NCI-H1694 treated with DMSO at 0.1 percent for 48 hours (cell line): ENCODE data around the gene KRTAP5-4.
"Not testable (repeated sequence)": the region's sequence is repeated elsewhere in the genome, so short reads cannot be mapped to it uniquely, and the experiment has no call there.

ENCODE experiments used
- DNase-seq: peaks from one replicate; lab custom pipeline; 2025; lab: John Stamatoyannopoulos, UW

The KRTAP5-4 gene

DNA sequence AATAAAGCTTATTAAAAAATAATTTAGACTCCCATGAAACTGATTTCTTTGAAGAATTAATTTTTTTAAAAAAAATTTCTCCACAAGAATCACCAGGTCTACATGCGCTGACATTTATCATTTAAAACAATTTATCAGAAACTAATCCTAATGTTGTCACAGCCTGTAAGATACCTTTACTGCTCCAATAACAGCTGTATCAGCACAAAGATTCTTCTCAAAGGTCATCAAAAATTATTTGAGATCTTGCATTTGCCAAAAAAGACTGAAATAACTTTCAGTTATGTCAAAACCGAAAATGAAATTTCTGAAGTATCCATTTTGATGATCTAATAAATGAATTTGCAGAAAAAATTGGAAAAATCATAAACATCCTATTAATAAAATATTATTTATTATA, 15.7 kb upstream of the KRTAP5-4 start:
- no peak for DNase-seq

DNA sequence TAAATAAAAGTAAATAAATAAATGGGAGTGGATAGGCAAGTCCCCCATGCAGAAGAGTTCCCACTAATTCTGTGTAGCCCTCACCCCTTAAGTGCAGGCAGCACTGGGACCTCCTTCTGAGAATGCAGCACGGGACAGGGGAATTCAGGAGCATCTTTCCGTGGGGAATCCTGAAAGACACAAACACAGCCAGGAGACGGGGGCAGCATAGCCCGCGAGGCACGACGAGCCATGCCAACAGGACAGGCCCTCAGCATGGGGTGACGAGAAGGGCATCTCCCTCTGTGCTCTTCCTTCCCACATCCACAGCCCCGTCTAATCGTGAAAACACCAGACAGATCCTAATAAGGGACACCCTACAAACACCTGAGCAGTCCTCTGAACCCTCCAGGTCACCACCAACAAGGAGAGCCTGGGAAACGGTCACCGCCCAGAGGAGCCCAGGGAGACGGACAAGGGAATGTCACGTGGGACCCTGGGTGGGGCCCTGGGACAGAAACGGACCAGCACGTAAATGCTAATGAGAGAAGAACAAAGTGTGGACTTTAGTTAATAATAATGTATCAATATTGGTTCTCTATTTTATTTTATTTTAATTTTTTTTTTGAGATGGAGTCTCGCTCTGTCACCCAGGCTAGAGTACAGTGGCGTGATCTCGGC, 14.5 kb upstream of the KRTAP5-4 start:
- no peak for DNase-seq

DNA sequence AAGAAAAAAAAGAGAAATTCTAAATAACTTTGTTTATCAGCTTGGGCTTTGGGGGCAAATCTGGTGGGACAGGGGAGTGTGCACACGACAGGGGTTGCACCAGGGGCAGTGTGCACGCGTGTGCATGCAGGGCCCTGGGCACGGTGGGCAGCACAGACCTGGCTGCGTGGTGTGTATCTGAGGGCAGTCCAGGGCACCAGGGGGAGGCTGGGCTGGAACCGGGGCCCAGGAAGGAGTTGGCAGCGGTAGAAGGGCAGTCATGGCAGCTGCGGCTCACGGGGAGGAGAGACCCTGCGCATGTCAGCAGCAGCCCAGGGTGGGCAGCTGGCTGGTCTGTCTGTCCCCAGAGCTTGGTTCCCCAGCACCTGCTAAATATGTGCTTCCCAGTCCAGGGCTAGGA, 11.9 kb upstream of the KRTAP5-4 start:
- DNase-seq, result no peak

DNA sequence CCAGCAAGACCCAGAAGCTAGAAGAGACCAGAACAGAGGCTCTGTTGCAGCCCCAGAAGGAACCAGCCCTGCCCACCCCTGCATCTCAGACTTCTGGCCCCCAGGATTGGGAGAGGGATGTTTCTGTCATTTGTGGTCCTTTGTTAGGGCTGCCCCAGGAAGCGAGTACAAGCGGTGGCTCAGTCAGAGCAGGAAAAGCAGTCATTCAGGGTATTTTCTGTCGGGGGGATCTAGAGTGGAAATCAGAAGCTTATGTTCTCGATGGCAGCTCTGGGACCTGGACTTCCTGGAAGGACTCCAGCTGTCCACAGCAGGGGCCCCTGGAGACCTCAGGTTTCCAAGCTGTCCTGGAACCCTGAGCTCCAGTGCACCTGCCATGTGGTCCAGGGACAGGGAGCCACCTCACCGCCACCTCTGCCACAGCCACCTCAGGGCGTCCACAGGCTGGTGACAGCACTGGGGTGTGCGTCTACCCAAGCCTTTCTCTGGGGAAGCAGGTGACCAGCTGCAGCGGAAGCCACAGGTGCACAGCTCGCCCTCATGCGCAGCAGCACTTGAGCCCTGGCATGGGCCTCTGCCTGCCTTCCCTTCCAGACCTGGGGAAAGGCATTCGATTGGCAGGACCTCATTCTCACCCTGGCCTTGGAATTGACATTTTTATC, 10.2 kb upstream of the KRTAP5-4 start:
- DNase-seq, result no peak

DNA sequence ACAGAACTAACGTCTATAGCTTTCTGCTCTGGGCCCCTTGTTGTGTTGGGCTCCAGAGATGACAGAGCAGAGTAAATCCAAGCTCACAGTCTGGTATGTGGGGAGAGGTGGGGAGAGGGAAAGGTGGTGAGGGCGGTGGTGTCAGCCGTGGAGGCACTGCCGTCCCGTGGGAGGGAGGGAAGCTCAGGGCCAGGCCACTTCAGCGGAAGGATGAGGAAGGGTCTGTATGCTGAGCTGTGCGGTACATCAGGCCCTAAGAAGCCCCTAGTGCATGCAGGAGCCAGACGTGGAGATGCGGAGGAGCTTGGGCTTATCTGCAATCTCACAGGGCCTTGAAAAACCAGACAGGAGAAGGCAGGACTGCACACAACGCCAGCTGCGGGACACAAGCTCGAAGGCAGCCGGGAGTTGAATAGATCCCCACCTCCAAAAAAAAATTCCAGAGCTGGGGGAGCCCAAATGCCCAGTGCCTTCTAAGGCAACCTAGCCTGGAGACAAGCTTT, 9.2 kb upstream of the KRTAP5-4 start:
- DNase-seq, result no peak

DNA sequence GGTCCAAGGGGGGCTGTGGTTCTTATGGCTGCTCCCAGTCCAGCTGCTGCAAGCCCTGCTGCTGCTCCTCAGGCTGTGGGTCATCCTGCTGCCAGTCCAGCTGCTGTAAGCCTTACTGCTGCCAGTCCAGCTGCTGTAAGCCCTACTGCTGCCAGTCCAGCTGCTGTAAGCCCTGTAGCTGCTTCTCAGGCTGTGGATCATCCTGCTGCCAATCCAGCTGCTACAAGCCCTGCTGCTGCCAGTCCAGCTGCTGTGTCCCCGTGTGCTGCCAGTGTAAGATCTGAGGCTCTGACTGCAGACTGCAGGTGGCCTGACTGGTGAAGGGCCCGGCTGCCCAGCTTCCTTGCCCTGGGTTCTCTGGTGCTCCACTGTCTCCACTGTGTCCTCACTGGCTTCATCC, 8.3 kb upstream of the KRTAP5-4 start:
- DNase-seq, result no peak

DNA sequence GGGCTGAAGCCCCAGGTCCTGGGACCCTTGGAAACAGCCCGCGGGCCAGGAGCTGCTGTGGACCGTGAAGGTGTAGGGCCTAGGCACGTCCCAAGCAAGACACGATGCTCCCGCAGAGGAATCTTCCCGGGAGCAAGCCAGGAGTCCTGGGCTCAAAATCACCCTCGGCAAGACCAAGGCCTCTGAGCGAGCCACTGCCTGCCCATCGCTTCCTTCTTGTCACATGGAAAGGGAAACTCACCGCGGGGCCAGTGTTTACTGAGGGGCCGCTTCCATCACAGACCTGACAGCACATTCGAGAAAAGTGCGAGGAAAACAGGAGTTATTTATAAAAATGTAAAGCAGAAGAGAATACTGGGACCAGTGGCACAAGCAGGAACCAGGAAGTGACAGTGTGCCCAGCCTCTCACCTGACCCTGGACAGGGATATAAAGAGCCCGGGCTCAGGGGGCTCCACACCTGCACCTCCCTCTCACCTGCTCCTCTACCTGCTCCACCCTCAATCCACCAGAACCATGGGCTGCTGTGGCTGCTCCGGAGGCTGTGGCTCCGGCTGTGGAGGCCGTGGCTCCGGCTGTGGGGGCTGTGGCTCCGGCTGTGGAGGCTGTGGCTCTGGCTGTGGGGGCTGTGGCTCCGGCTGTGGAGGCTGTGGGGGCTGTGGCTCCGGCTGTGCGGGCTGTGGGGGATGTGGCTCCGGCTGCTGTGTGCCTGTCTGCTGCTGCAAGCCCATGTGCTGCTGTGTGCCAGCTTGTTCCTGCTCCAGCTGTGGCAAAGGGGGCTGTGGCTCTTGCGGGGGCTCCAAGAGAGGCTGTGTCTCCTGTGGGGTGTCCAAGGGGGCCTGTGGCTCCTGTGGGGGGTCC, 7.6 kb upstream of the KRTAP5-4 start, which contains the start of gene KRTAP5-5:
KRTAP5-5 (plus strand) TSS at position 450 of the 860 bp plus-strand sequence; CDS start at position 516, 66 bp downstream.
- no peak for DNase-seq

DNA sequence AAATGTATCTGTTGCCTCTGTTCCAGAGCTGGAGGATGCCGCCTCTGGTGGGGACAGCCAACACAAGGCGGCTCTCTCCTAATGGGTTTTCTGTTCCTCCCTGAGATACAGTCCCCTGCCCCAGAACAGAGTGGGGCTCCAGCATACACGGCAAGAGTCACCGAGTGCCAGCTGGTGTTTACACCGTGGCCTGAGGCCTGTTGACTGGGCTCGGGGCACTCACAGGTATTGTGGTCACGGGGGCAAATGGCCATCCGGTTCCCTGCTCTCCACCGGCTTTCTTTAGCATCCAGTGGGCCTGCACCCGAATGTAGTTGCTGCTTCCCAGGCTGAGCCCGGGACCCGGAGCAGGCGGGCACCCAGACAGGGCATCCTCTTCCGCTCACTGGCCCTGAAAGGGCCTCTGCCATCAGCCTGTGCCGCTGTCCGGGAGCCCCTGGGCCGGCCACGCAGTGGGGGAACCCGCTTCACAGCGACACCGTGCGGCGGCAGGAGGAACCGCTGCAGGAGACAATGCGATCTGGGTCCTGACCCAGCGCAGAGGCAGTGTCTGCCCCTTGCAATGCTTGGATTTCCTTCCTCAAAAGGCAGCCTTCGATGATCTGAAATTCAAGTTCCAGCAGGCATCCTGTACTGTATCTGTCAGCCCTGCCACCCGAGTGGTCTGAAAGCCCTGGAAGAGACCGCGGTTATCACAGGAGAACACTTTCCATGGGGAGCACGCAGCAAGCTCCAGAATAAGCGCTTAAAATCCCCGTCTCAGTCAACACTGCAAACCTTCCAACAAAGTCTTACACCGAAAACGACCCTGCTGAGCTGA, 6.8 kb upstream of the KRTAP5-4 start:
- peak; percentile 8 for DNase-seq

DNA sequence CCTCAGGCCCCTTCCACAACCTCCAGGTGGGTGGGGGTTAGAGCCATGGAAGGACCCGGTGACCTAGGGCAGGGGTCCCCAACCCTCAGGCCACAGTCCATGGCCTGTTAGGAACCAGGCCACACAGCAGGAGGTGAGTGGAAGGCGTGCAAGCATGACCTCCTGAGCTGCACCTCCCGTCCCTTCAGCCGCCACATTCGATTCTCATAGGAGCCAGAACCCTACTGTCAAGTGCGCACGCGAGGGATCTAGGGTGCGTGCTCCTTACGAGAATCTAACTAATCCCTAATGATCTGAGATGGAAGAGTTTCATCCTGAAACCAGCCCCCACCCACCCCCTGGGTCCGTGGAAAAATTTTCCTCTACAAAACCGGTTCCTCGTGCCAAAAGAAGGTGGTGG, 3.6 kb upstream of the KRTAP5-4 start:
- DNase-seq, result no peak

DNA sequence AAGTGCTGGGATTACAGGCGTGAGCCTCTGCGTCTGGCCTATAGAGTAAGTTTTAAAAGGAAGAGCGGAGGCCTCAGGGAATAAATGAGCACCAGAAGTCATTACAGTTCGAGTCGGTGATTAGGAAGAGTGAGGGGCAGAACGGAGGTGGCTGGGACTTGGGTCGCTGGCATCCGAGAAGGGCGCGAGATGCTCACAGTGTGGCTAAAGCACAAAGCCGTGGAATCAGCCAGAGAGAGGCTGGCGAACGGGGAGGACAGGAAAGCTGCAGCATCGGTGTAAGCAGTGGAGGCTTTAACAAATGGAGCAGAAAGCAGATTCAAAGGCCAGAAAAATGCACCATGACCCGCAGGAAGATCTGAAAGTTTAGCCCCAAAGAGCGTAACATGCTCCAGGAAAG, 2.7 kb upstream of the KRTAP5-4 start:
- no peak for DNase-seq

DNA sequence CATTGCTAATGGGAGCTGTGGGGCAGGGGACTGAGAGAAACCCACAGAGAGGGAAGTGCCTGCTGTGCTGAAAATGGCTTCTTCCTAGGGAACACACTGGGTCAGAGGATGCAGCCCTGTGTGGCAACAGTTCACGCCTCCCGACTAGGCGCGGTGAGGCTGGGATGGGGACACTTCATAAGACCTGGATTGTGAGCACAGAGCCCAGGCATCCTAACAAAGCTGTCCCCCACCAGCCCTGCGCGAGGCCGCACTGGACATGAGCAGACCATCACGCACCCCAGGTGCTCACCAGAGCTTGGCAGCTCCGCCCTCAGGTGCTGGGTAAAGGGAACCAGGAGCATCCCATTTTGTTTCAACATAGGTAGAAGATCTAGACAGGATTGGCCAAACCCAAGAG, 1.8 kb upstream of the KRTAP5-4 start:
- no peak for DNase-seq

DNA sequence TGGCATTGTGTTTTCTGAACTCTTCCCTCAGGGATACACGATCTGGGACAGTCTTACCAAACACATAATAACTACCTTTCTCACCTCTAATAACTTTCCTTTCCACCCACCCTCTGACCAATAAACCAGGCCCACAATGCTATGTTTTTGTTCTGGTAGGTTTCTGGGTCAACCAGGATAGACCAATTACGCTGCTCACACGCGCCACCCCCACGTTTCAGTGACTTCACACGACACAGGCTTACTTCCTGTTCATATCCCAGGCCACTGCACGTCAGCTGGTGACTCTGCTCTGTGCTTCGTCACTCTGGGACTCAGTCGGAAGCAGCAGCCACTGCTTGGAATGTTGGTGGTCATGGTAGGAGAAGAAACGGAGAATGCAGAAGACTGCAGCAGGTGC, 2.5 kb downstream of the KRTAP5-4 start:
- no peak for DNase-seq

DNA sequence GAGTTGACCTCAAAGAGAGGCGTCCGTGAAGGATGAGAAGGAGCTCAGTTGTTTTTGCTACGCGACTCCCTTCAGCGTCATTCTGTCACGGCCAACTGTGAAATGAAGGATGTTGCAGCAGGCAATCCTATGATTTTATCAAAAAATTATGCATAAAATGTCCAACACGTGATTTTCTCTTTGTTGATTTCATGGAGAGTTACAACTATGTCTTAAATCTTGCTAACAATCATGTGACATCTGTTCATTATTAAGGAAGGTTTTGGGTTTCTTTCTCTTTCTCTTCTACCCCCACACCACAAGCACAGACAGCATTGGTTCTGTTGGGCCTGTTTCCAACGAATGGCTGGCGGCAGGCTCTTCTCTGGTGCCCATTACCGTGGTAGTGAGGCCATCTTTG, 3.7 kb downstream of the KRTAP5-4 start:
- DNase-seq, result no peak

DNA sequence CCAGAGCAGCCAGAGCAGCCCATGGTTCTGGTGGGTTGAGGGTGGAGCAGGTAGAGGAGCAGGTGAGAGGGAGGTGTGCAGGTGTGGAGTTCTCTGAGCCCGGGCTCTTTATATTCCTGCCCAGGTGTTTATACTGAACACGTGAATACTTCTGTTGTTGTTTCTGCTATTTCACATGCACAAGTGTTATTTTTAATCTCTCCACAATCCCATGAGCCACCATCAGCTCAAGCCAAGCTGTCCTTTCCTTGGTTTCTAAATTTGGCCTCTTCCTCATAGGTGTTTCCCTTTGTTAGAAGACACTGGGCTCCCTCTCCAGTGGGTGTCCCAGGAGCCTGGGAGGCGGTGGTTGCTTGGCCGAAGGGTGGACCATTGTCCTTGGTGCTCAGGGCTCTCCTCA, 13.6 kb downstream of the KRTAP5-4 start, which contains the start of gene KRTAP5-3:
KRTAP5-3 (minus strand) TSS at position 101 of the 400 bp plus-strand sequence; CDS start at position 23, 78 bp downstream.
- DNase-seq, result no peak

DNA sequence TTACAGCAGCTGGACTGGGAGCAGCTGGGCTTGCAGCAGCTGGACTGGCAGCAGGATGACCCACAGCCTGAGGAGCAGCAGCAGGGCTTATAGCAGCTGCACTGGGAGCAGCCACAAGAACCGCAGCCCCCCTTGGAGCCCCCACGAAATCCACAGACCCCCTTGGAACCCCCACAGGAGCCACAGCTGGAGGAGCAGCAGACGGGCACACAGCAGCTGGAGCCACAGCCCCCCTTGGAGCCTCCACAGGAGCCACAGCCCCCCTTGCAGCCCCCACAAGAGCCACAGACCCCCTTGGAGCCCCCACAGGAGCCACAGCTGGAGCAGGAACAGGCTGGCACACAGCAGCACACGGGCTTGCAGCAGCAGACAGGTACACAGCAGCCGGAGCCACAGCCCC, 14.0 kb downstream of the KRTAP5-4 start:
- DNase-seq, result not testable (repeated sequence)

DNA sequence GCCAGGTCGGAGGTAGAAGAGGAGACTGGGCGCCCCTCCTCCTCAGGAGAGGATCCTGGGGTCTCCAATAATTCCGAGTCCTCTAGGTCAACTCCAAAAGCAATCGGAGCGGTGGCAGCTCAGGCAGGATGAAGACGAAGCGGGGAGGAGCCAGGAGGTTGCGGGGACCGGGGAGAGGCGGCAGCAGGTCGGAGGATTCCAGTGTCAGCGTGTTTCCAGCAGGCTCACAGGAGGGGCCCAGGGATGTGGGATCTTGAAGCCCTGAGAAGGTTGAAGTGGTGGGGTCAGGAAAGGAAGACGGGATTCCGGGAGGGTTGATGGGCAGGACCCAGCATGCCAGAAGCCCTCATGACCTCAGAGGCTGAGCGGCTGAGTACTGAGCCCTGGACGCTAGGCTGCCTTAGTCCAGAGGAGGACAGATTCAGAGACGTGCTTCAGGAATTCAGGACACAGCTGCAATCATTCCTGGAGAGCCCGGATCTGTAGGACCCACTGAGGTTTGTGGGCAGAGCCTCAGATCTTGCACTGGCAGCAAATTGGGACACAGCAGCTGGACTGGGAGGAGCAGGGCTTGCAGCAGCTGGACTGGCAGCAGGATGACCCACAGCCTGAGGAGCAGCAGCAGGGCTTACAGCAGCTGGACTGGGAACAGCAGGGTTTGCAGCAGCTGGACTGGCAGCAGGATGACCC, 14.6 kb downstream of the KRTAP5-4 start:
- not testable (repeated sequence) for DNase-seq

DNA sequence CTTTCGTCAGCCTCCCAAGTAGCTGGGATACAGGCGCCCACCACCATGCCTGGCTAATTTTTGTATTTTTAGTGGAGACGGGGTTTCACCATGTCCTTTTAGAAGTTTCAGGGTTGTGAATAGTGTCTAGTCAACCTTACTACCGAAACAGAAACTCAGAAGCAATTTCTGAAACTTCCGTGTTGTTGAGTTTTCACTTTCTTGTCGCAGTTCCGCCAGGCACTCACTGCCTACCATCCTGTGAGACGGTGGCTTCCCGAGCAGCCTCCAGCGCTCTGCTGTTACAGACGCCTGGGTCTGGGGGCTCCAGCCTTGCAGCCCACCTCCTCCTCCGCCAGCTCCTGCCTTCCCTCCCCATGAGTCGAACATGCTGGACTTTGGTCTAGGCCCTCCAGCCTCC, 16.0 kb downstream of the KRTAP5-4 start:
- DNase-seq, result not testable (repeated sequence)

DNA sequence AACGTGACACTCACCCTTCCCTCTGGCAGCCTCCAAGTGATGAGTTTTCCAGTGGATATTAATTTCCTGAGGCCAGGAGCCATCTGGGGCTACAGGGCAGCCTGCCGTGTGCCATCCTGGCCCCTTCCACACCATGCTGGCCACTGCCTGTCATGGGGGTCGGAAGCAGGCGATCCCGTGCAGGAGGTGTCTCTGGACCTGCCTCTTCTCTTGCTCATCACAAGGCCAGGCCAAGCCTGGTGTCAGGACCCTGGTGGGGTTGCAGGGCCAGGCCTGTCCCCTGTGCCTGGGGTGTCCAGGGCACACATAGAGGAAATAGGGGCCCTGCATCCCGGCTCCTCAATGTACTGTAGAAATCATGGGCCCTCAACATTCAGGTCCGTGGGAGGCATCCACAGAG, 17.2 kb downstream of the KRTAP5-4 start:
- DNase-seq, result no peak

DNA sequence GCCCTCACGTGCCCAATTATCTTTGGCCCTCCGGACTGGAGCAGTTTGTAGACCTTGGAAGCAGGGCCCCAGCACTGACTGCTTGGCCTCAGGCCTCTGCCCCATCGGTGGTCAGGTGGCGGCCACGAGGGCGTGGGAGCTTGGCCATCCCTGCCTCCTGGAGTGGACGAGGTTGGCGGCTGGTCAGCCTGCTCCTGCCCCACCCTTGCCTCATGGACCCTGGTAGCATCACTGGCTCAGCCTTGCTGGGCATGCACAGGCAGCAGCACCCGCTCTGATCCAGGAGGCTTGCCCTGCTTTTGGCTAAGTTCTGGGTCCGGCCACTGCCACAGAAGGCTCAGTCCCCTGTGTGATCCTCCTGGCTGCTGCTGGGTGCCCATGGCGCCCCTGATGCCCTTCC, 17.8 kb downstream of the KRTAP5-4 start:
- DNase-seq, result no peak

DNA sequence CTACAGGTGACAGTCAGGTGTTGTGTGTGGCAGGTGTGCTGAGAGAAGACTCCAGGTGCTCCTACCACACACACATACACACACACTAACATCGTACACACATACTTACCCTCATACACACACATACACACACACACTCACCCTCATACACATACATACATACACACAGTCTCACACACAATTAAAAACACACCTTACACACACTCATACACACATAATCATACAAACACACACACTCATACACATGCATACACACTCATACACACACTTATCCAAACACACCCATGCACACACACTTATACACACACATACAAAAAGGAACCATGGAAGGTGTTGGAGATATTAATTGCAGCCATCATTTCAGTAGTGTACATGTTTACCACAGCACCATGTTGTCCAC, 18.3 kb downstream of the KRTAP5-4 start:
- no peak for DNase-seq

DNA sequence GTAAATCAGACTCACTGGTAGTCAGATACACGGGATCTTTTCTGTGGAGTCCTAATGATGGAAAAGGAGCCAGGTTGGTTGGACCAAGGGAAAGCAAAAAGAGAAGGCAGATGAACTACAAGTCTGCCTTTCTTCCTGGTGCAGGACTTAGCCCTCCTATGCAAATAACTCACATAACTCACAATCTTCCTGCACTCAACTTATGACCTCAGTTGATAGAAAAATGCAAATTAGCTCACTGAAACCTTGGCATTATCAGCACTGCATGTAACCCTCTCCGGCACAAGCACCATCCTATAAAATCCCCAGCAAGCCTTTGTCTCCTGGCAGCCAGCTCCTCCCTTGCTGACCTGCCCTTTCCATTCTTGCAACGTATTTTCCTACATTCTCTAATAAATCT, 20.3 kb downstream of the KRTAP5-4 start:
- DNase-seq, result not testable (repeated sequence)
